MM.1S (cell line): Measurements from ENCODE around the gene FETUB.

Experiments
- DNase-seq: peaks from one replicate; pipeline ENCODE4 v3.0.0-alpha.2; 2015
- H2AFZ ChIP-seq: fragments of 300-600 bp; sonication (generic); 2 replicates; pipeline ENCODE4 v1.6.0; 2016; ENCODE audit warnings: antibody characterized with exemption, low read length
- H3F3A ChIP-seq: fragments of 300-600 bp; sonication (generic); 2 replicates; pipeline ENCODE4 v1.6.1; 2016; ENCODE audit warnings: mild to moderate bottlenecking, antibody characterized with exemption, low read length, moderate library complexity, mixed read lengths; ENCODE audit not compliant: insufficient read depth
- H3K27ac ChIP-seq: fragments of 300-600 bp; sonication (generic); 2 replicates; pipeline ENCODE4 v1.5.1; 2016; ENCODE audit warnings: mild to moderate bottlenecking, low read length
- H3K27me3 ChIP-seq: fragments of 300-600 bp; sonication (generic); replicated peaks from 2 replicates; pipeline ENCODE4 v1.6.0; 2016; ENCODE audit warnings: low read length; ENCODE audit not compliant: insufficient read depth
- H3K36me3 ChIP-seq: fragments of 300-600 bp; sonication (generic); replicated peaks from 2 replicates; pipeline ENCODE4 v1.6.1; 2016; ENCODE audit warnings: mild to moderate bottlenecking, low read length, mixed read lengths; ENCODE audit not compliant: insufficient read depth
- H3K4me1 ChIP-seq: fragments of 300-600 bp; sonication (generic); 2 replicates; pipeline ENCODE4 v1.6.1; 2016; ENCODE audit warnings: low read length, mixed read lengths
- H3K4me2 ChIP-seq: fragments of 300-600 bp; sonication (generic); 2 replicates; pipeline ENCODE4 v1.6.0; 2016; ENCODE audit warnings: low read depth, low read length
- H3K4me3 ChIP-seq: fragments of 300-600 bp; sonication (generic); 2 replicates; pipeline ENCODE4 v1.5.1; 2016; ENCODE audit warnings: low read length, mixed read lengths
- H3K79me2 ChIP-seq: fragments of 300-600 bp; sonication (generic); 2 replicates; pipeline ENCODE4 v1.6.1; 2016; ENCODE audit warnings: mixed run types, low read length, mixed read lengths
- H3K9ac ChIP-seq: fragments of 300-600 bp; sonication (generic); 2 replicates; pipeline ENCODE4 v1.6.1; 2016; ENCODE audit warnings: low read length, mixed read lengths
- H3K9me2 ChIP-seq: fragments of 300-600 bp; sonication (generic); replicated peaks from 2 replicates; pipeline ENCODE4 v1.6.1; 2016; ENCODE audit warnings: mild to moderate bottlenecking, low read length, mixed read lengths; ENCODE audit not compliant: insufficient read depth
- H3K9me3 ChIP-seq: fragments of 300-600 bp; sonication (generic); replicated peaks from 2 replicates; pipeline ENCODE4 v1.6.1; 2016; ENCODE audit warnings: mild to moderate bottlenecking, low read length, mixed read lengths; ENCODE audit not compliant: insufficient read depth
- H4K20me1 ChIP-seq: fragments of 300-600 bp; sonication (generic); 2 replicates; pipeline ENCODE4 v1.6.1; 2016; ENCODE audit warnings: mild to moderate bottlenecking, low read length, moderate library complexity, mixed read lengths; ENCODE audit not compliant: insufficient read depth
- CTCF ChIP-seq: fragments of 300-600 bp; sonication (generic); IDR thresholded peaks from 2 replicates; pipeline ENCODE4 v1.5.1; 2016; ENCODE audit warnings: antibody characterized with exemption, low read length, mixed read lengths
- EZH2 ChIP-seq: fragments of 300-600 bp; sonication (generic); optimal IDR thresholded peaks from 2 replicates; pipeline ENCODE3; 2017; ENCODE audit warnings: low read depth, mild to moderate bottlenecking, antibody characterized with exemption, low read length, mixed read lengths
- EZH2phosphoT487 ChIP-seq: fragments of 300-600 bp; sonication (generic); IDR thresholded peaks from 2 replicates; pipeline ENCODE4 v1.6.1; 2018; ENCODE audit warnings: antibody characterized with exemption, low read length

The FETUB gene

GRCh38 chr3:186663361-186664118, 23.3 kb downstream of the FETUB start:
- DNase-seq, result no peak
- no peaks in the 10 kb centered on the region for H3K79me2 ChIP-seq
- no peaks in the 10 kb centered on the region for H3K27me3 ChIP-seq
- H4K20me1 ChIP-seq, result no peaks in the 10 kb centered on the region
- no peak overlapping the region for H3K4me3 ChIP-seq
- no peaks in the 10 kb centered on the region for H3K9me2 ChIP-seq
- H3K4me2 ChIP-seq, result no peak overlapping the region
- H3K36me3 ChIP-seq, result no peaks in the 10 kb centered on the region
- no peaks in the 10 kb centered on the region for H3K4me1 ChIP-seq
- H3K27ac ChIP-seq, result no peak overlapping the region
- H3K9me3 ChIP-seq, result no peaks in the 10 kb centered on the region
- no peak overlapping the region for H2AFZ ChIP-seq
- H3K9ac ChIP-seq, result no peak overlapping the region
- TF ChIP-seq EZH2 (no peak), EZH2phosphoT487 (no peak), CTCF (no peak)
- no peaks in the 10 kb centered on the region for H3F3A ChIP-seq

DNA sequence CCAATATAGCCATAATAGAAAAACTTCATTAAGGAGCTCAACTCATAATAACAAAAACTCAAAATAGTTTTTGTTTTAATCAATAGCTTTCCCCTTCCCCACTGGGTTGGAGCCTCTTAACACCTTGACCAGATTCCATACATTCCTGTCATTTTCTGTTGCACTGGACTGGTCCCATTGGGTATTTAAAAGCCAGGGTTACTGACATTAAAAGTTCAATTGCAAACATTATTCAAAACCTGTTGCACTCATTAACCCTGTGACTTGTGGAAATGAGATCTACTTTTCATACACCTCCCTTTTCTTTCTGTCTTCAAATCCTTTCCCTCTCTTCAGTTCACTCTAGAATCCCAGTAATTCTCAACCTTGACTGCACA, 23.9 kb downstream of the FETUB start:
- no peak for DNase-seq
- Histone ChIP-seq H3K4me1 (peaks cover 3% of the 10 kb centered on the region), H3F3A (no peaks in the 10 kb centered on the region), H3K36me3 (no peaks in the 10 kb centered on the region), H4K20me1 (no peaks in the 10 kb centered on the region), H3K9ac (no peak overlapping the region), H3K79me2 (no peaks in the 10 kb centered on the region), H3K27me3 (no peaks in the 10 kb centered on the region), H3K4me2 (no peak overlapping the region), H3K27ac (no peak overlapping the region), H3K4me3 (no peak overlapping the region), H3K9me2 (no peaks in the 10 kb centered on the region), H2AFZ (no peak overlapping the region), H3K9me3 (no peaks in the 10 kb centered on the region)
- TF ChIP-seq EZH2phosphoT487 (no peak), EZH2 (no peak), CTCF (no peak)

GRCh38 chr3:186664506-186664905, 24.3 kb downstream of the FETUB start:
- DNase-seq, result no peak
- no peak overlapping the region for H3K27ac ChIP-seq
- H3K27me3 ChIP-seq, result no peaks in the 10 kb centered on the region
- no peak overlapping the region for H3K9ac ChIP-seq
- no peaks in the 10 kb centered on the region for H3K36me3 ChIP-seq
- no peak overlapping the region for H2AFZ ChIP-seq
- H3K79me2 ChIP-seq, result no peaks in the 10 kb centered on the region
- peaks cover 7% of the 10 kb centered on the region for H3K4me1 ChIP-seq
- TF ChIP-seq EZH2 (no peak), EZH2phosphoT487 (no peak), CTCF (no peak)
- no peak overlapping the region for H3K4me2 ChIP-seq
- H4K20me1 ChIP-seq, result no peaks in the 10 kb centered on the region
- peaks cover 2% of the 10 kb centered on the region; the same call in 1 of the 2 replicates for H3F3A ChIP-seq
- no peak overlapping the region for H3K4me3 ChIP-seq
- no peaks in the 10 kb centered on the region for H3K9me3 ChIP-seq
- H3K9me2 ChIP-seq, result no peaks in the 10 kb centered on the region
